Panc1 (cell line): Measurements from ENCODE around the gene ANKRD40.

ENCODE experiments used
- CTCF ChIP-seq: fragments of 450-650 bp; IDR thresholded peaks from 2 replicates; pipeline ENCODE4 v1.5.1; 2017; ENCODE audit warnings: mild to moderate bottlenecking
- POLR2AphosphoS5 ChIP-seq: IDR thresholded peaks from 2 replicates; pipeline ENCODE4 v1.6.1; 2012; ENCODE audit warnings: mild to moderate bottlenecking, low read depth, low read length, moderate library complexity
- REST ChIP-seq, 2 experiments: IDR thresholded peaks; 2 replicates each; pipeline ENCODE4 v1.6.1; 2011 to 2012; ENCODE audit warnings: low read depth in 2 of 2, control low read depth in 1 of 2, low read length in 1 of 2, mild to moderate bottlenecking in 1 of 2, moderate library complexity in 1 of 2; ENCODE audit not compliant: insufficient read depth in 1 of 2
- SIN3A ChIP-seq: IDR thresholded peaks from 2 replicates; pipeline ENCODE4 v1.6.1; 2012; ENCODE audit warnings: low read depth, mild to moderate bottlenecking, low read length, moderate library complexity, borderline replicate concordance; ENCODE audit not compliant: insufficient read depth
- TCF7L2 ChIP-seq: IDR thresholded peaks from 2 replicates; pipeline ENCODE4 v1.6.1; 2011; ENCODE audit warnings: mild to moderate bottlenecking, low read depth, low read length, inconsistent platforms

- no peak for TF ChIP-seq CTCF
- no peak for TF ChIP-seq REST (IDR thresholded peaks at IDR 0.05; ENCODE audit: insufficient read depth in 1 of 2, low read depth in 2 of 2, low read length in 1 of 2)
- no peak for TF ChIP-seq TCF7L2
- TF ChIP-seq SIN3A, result no peak
- TF ChIP-seq POLR2AphosphoS5, result no peak
Observed at GRCh38 chr17:50749245-50749644, 41.5 kb upstream of the ANKRD40 start.
